ENCODE measurements around the gene RHO.

DNA sequence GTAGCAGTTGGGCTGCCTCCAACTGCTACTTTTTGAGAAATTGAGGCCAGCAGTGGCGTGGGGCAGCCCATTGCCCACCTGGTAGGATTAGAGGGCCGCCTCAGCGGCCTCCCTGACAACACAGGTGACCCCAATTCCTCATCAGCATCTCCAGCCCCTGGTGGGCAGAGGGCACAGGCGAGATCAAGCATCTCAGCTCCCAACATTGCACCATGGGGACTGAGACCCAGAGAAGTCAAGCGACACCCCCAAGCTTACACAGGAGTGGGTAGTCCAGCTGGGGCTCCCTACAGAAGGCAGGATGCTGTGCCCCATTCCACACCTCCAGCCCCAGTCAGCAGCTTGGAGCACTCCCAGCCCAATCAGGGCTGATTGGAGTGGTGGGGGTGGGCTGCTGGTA is 14.3 kb downstream of the RHO start:
- TF ChIP-seq, protein P1, sequence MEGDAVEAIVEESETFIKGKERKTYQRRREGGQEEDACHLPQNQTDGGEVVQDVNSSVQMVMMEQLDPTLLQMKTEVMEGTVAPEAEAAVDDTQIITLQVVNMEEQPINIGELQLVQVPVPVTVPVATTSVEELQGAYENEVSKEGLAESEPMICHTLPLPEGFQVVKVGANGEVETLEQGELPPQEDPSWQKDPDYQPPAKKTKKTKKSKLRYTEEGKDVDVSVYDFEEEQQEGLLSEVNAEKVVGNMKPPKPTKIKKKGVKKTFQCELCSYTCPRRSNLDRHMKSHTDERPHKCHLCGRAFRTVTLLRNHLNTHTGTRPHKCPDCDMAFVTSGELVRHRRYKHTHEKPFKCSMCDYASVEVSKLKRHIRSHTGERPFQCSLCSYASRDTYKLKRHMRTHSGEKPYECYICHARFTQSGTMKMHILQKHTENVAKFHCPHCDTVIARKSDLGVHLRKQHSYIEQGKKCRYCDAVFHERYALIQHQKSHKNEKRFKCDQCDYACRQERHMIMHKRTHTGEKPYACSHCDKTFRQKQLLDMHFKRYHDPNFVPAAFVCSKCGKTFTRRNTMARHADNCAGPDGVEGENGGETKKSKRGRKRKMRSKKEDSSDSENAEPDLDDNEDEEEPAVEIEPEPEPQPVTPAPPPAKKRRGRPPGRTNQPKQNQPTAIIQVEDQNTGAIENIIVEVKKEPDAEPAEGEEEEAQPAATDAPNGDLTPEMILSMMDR (IDR thresholded peaks at IDR 0.05 in 4 of 5, conservative IDR thresholded peaks at IDR 0.05 in 1 of 5) = no peak
- no peak for TF ChIP-seq POLR2A (IDR thresholded peaks at IDR 0.05)
